A673 (cell line): ENCODE measurements around the gene PCDHGB1. TPM values are rescaled to one million over a fixed set of nuclear protein-coding genes. Genes with fewer than 3 reads are reported as not detected.

ENCODE experiments used
- BruUV-seq: library from RNA; stranded (reverse); fragments of 400-500 nt; replicated peaks from 2 replicates; lab custom pipeline; 2021; lab: Mats Ljungman, UMichigan
- CTCF ChIA-PET: fragments of 300-600 bp; sonication (Branson Sonifier 250); formaldehyde crosslinking; loops from one replicate; lab custom pipeline; 2022; ENCODE audit warnings: antibody characterized with exemption; lab: Charles Lee
- POLR2A ChIA-PET: fragments of 300-600 bp; sonication (Branson Sonifier 250); formaldehyde crosslinking; loops from one replicate; lab custom pipeline; 2022; ENCODE audit warnings: antibody characterized with exemption; ENCODE audit not compliant: low non-redundant PET; lab: Charles Lee
- DNase-seq: peaks from one replicate; pipeline ENCODE4 v3.0.0-alpha.2; 2015; ENCODE audit warnings: low spot score
- H3K27ac ChIP-seq: fragments of 200-600 bp; sonication (generic); 2 replicates; pipeline ENCODE4 v1.5.1; 2016; ENCODE audit warnings: mixed run types, low read depth, mild to moderate bottlenecking, mixed read lengths, antibody characterized with exemption, low read length; ENCODE audit not compliant: poor library complexity, severe bottlenecking
- H3K27me3 ChIP-seq: fragments of 200-600 bp; sonication (generic); replicated peaks from 2 replicates; pipeline ENCODE4 v1.6.1; 2017; ENCODE audit warnings: mixed run types, low read depth, mild to moderate bottlenecking, mixed read lengths, antibody characterized with exemption, low read length; ENCODE audit not compliant: insufficient read depth, poor library complexity
- H3K36me3 ChIP-seq: fragments of 200-600 bp; sonication (generic); 2 replicates; pipeline ENCODE4 v1.6.1; 2016; ENCODE audit warnings: mixed run types, mild to moderate bottlenecking, mixed read lengths, antibody characterized with exemption, low read length; ENCODE audit not compliant: insufficient read depth, poor library complexity, severe bottlenecking
- H3K4me1 ChIP-seq: fragments of 200-600 bp; sonication (generic); 2 replicates; pipeline ENCODE4 v1.6.1; 2017; ENCODE audit warnings: mixed run types, mild to moderate bottlenecking, mixed read lengths, antibody characterized with exemption, low read length; ENCODE audit not compliant: insufficient read depth, poor library complexity, severe bottlenecking
- H3K4me3 ChIP-seq: fragments of 200-600 bp; sonication (generic); 2 replicates; pipeline ENCODE4 v1.5.1; 2016; ENCODE audit warnings: low read depth, mixed run types, mild to moderate bottlenecking, mixed read lengths, low read length; ENCODE audit not compliant: poor library complexity, severe bottlenecking
- H3K9me3 ChIP-seq: fragments of 200-600 bp; sonication (generic); 2 replicates; pipeline ENCODE4 v1.6.1; 2016; ENCODE audit warnings: mixed run types, low read depth, mild to moderate bottlenecking, mixed read lengths, antibody characterized with exemption, low read length; ENCODE audit not compliant: poor library complexity, severe bottlenecking
- EZH2 ChIP-seq: fragments of 200-600 bp; sonication (generic); IDR thresholded peaks from 2 replicates; pipeline ENCODE4 v1.6.1; 2017; ENCODE audit warnings: borderline replicate concordance, low read depth, mild to moderate bottlenecking, mixed read lengths, antibody characterized with exemption, low read length; ENCODE audit not compliant: poor library complexity, severe bottlenecking
- intact Hi-C: fragments of 100-400 bp; cut with micrococcal nuclease; formaldehyde crosslinking; loops from one replicate; pipeline ENCODE4 v1.10.0; 2022; ENCODE audit not compliant: unreplicated experiment
- total RNA-seq: library from RNA; stranded (reverse); gene quantifications from 2 replicates; pipeline ENCODE4 v1.2.3, GENCODE V29; 2021
- TF ChIP-seq, protein P1 (sequence below): fragments of 300-800, 200-600 bp; sonication (generic); conservative IDR thresholded peaks from 2 replicates; pipeline ENCODE4 v1.5.1; 2017; ENCODE audit warnings: low read depth, mild to moderate bottlenecking, antibody characterized with exemption, low read length, moderate library complexity, mixed read lengths

The PCDHGB1 gene
- total RNA-seq, 1 experiment from 2014 or later, result 7.6 TPM

DNA sequence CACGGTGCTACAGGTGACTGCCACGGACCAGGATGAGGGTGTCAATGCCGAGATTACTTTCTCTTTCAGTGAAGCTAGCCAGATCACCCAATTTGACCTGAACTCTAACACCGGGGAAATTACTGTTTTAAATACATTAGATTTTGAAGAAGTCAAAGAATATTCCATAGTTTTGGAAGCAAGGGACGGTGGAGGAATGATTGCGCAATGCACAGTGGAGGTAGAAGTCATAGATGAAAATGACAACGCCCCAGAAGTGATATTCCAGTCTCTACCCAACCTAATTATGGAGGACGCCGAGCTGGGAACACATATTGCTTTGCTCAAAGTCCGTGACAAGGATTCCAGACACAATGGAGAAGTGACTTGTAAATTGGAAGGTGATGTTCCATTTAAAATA is 38.8 kb downstream of the PCDHGB1 start:
- no peaks in the 10 kb centered on the region for H3K36me3 ChIP-seq
- CTCF ChIA-PET, result no interaction called here
- H3K4me3 ChIP-seq, result no peak overlapping the region
- no peaks in the 10 kb centered on the region for H3K27me3 ChIP-seq
- no TSS peak for BruUV-seq
- no peak overlapping the region for H3K27ac ChIP-seq
- TF ChIP-seq, protein P1, sequence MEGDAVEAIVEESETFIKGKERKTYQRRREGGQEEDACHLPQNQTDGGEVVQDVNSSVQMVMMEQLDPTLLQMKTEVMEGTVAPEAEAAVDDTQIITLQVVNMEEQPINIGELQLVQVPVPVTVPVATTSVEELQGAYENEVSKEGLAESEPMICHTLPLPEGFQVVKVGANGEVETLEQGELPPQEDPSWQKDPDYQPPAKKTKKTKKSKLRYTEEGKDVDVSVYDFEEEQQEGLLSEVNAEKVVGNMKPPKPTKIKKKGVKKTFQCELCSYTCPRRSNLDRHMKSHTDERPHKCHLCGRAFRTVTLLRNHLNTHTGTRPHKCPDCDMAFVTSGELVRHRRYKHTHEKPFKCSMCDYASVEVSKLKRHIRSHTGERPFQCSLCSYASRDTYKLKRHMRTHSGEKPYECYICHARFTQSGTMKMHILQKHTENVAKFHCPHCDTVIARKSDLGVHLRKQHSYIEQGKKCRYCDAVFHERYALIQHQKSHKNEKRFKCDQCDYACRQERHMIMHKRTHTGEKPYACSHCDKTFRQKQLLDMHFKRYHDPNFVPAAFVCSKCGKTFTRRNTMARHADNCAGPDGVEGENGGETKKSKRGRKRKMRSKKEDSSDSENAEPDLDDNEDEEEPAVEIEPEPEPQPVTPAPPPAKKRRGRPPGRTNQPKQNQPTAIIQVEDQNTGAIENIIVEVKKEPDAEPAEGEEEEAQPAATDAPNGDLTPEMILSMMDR, result no peak
- no peak for TF ChIP-seq EZH2
- H3K4me1 ChIP-seq, result no peaks in the 10 kb centered on the region
- peaks cover 69% of the 10 kb centered on the region for H3K9me3 ChIP-seq
- intact Hi-C loops, result no loop called here
- POLR2A ChIA-PET, result no interaction called here
- DNase-seq, result no peak

DNA sequence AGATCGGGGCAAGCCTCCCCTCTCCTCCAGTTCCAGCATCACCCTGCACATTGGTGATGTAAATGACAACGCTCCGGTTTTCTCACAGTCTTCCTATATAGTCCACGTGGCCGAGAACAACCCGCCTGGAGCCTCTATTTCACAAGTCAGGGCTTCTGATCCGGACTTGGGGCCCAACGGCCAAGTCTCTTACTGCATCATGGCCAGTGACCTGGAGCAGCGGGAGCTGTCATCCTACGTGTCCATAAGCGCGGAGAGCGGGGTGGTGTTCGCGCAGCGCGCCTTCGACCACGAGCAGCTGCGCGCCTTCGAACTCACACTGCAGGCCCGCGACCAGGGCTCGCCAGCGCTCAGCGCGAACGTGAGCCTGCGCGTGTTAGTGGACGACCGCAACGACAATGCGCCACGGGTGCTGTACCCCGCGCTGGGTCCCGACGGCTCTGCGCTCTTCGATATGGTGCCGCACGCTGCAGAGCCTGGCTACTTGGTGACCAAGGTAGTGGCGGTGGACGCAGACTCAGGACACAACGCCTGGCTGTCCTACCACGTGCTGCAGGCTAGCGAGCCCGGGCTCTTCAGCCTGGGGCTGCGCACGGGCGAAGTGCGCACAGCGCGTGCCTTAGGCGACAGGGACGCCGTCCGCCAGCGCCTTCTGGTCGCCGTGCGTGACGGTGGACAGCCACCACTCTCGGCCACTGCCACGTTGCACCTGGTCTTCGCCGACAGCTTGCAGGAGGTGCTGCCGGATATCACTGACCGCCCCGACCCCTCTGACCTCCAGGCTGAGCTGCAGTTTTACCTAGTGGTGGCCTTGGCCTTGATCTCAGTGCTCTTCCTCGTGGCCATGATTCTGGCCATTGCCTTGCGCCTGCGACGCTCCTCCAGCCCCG is 39.5 kb downstream of the PCDHGB1 start:
- no peak overlapping the region for H3K27ac ChIP-seq
- DNase-seq, result no peak
- no TSS peak for BruUV-seq
- H3K4me1 ChIP-seq, result no peaks in the 10 kb centered on the region
- H3K36me3 ChIP-seq, result no peaks in the 10 kb centered on the region
- peaks cover 62% of the 10 kb centered on the region for H3K9me3 ChIP-seq
- no peak overlapping the region for H3K4me3 ChIP-seq
- ChIA-PET CTCF (no interaction called here), POLR2A (no interaction called here)
- no peak for TF ChIP-seq EZH2
- TF ChIP-seq, protein P1, result no peak
- H3K27me3 ChIP-seq, result no peaks in the 10 kb centered on the region
- intact Hi-C loops, result no loop called here

DNA sequence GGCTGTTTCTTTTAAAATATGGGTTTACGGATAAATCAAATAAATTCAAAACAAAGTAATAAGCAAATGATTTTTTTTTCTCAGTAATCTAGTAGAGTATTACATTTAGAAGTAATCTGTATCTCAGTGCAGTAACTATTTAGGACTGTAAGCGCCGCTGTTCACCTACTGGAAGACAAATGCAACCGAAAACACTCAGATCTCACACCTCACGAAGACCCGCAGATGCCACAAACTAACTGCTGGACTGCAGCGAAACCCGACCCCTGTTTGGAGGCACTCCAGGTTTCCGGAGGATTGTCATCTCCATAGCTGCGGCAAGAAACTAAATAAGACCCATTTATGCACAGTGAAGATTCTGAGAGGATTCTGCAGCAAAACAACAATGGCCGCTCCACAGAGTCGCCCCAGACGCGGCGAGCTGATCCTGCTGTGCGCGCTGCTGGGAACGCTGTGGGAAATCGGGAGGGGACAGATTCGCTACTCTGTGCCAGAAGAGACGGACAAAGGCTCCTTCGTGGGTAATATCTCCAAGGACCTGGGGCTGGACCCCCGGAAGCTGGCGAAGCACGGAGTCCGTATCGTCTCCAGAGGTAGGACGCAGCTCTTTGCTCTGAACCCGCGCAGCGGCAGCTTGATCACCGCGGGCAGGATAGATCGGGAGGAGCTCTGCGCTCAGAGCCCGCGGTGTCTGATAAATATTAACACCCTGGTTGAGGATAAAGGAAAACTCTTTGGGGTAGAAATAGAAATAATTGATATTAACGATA is 42.7 kb downstream of the PCDHGB1 start, which contains the start of gene PCDHGA8:
PCDHGA8 (plus strand) TSS at position 205 of the 770 bp plus-strand sequence; CDS start at position 386, 181 bp downstream.
- CTCF ChIA-PET, result no interaction called here
- no TSS peak for BruUV-seq
- POLR2A ChIA-PET, result no interaction called here
- Histone ChIP-seq H3K27ac (no peak within 1 kb of the TSS), H3K9me3 (peaks cover 54% of the 10 kb centered on the region), H3K4me3 (no peak within 1 kb of the TSS), H3K4me1 (no peaks in the 10 kb centered on the region), H3K36me3 (no peaks in the 10 kb centered on the region), H3K27me3 (no peaks in the 10 kb centered on the region)
- TF ChIP-seq, protein P1, result peak; percentile 44
- no peak for TF ChIP-seq EZH2
- DNase-seq, result peak; percentile 71
- intact Hi-C loops, result no loop called here
